ENCODE results near the gene CACNG8.

GRCh38 chr19:53960187-53960586 lies 2.5 kb upstream of the CACNG8 start:
- TF ChIP-seq CTCF (IDR thresholded peaks at IDR 0.05) (no peak), POLR2AphosphoS5 (IDR thresholded peaks at IDR 0.05) (no peak)

Measured in gastroesophageal sphincter (tissue), 3 donors.